CD4-positive, alpha-beta memory T cell (primary cell): ENCODE measurements around the gene OR2AJ1. TPM values are rescaled to one million over a fixed set of nuclear protein-coding genes. Genes with fewer than 3 reads are reported as not detected.

Experiments used
- CTCF ChIA-PET: fragments of 350-600 bp; sonication (Branson Sonifier 250); formaldehyde crosslinking; loops from one replicate; lab custom pipeline; 2021; ENCODE audit warnings: inconsistent platforms; ENCODE audit not compliant: partially characterized antibody; lab: Charles Lee
- POLR2A ChIA-PET: fragments of 350-600 bp; sonication (Branson Sonifier 250); formaldehyde crosslinking; loops from one replicate; lab custom pipeline; 2021; ENCODE audit not compliant: partially characterized antibody; lab: Charles Lee
- DNase-seq, 5 donors: peaks; one replicate each; pipeline versions ENCODE4 v3.0.0 to v3.0.0-alpha.2; 2020 to 2022; ENCODE audit warnings: mixed read lengths in 1 of 5
- H3K27ac ChIP-seq: one replicate; pipeline ENCODE4 v1.7.0; 2013; ENCODE audit warnings: low read depth, low read length
- H3K27me3 ChIP-seq: 2 replicates; pipeline ENCODE4 v1.7.0; 2013; ENCODE audit warnings: mild to moderate bottlenecking, low read length, moderate library complexity; ENCODE audit not compliant: insufficient read depth
- H3K36me3 ChIP-seq: 2 replicates; pipeline ENCODE4 v1.7.0; 2013; ENCODE audit warnings: mild to moderate bottlenecking, low read length, moderate library complexity; ENCODE audit not compliant: insufficient read depth
- H3K4me1 ChIP-seq: 2 replicates; pipeline ENCODE4 v1.7.0; 2013; ENCODE audit warnings: mild to moderate bottlenecking, low read length, moderate library complexity; ENCODE audit not compliant: insufficient read depth
- H3K4me3 ChIP-seq, 2 donors: one replicate each; pipeline ENCODE4 v1.7.0; 2013; ENCODE audit warnings: low read length in 2 of 2, mild to moderate bottlenecking in 1 of 2
- H3K9me3 ChIP-seq, 2 donors: one replicate each; pipeline ENCODE4 v1.7.0; 2013; ENCODE audit warnings: low read length in 2 of 2, control low read depth in 1 of 2; ENCODE audit not compliant: control insufficient read depth in 1 of 2
- H3K27ac Mint-ChIP-seq, 7 donors: one replicate each; pipeline ENCODE4 v1.8.0; 2020 to 2021; ENCODE audit warnings: mixed read lengths in 7 of 7, mild to moderate bottlenecking in 6 of 7, inconsistent platforms in 3 of 7, moderate library complexity in 3 of 7
- H3K27me3 Mint-ChIP-seq, 2 donors: one replicate each; pipeline ENCODE4 v1.8.0; 2020 to 2021; ENCODE audit warnings: mixed read lengths in 2 of 2
- H3K36me3 Mint-ChIP-seq, 2 donors: one replicate each; pipeline ENCODE4 v1.8.0; 2020 to 2021; ENCODE audit warnings: mixed read lengths in 2 of 2, inconsistent platforms in 1 of 2, mild to moderate bottlenecking in 1 of 2
- H3K4me1 Mint-ChIP-seq, 4 donors: one replicate each; pipeline ENCODE4 v1.8.0; 2020 to 2021; ENCODE audit warnings: mixed read lengths in 4 of 4, mild to moderate bottlenecking in 1 of 4
- H3K4me3 Mint-ChIP-seq, 8 donors: one replicate each; pipeline ENCODE4 v1.8.0; 2020 to 2021; ENCODE audit warnings: mixed read lengths in 8 of 8, mild to moderate bottlenecking in 7 of 8, moderate library complexity in 6 of 8, inconsistent platforms in 3 of 8
- H3K9me3 Mint-ChIP-seq, 8 donors: one replicate each; pipeline ENCODE4 v1.8.0; 2020 to 2021; ENCODE audit warnings: mixed read lengths in 8 of 8, mild to moderate bottlenecking in 5 of 8, inconsistent platforms in 3 of 8, moderate library complexity in 1 of 8
- intact Hi-C: fragments of 100-400 bp; cut with micrococcal nuclease; formaldehyde crosslinking; loops from one replicate; pipeline ENCODE4 v1.15.1; 2023
- polyA plus RNA-seq, 2 donors: library from polyadenylated mRNA; unstranded; fragments of 300-500 nt; fragmentation: Illumina TruSeq; gene quantifications; one replicate each; pipeline ENCODE4 v1.2.3, GENCODE V29; 2021
- total RNA-seq, 2 experiments: library from RNA; stranded (reverse); gene quantifications; one replicate each; pipeline ENCODE4 v1.2.3, GENCODE V29; 2021

OR2AJ1 gene
- total and polyA plus RNA-seq, 4 experiments from 2014 or later, result not detected

- H3K27ac ChIP-seq, result no peak overlapping the region
- CTCF ChIA-PET, result interaction anchor here (1.5 kb wide), 1 partner anchor 31 kb away, joined by 4 read pairs; no protein-coding TSS in a partner anchor
These were observed 18.7 kb upstream of the OR2AJ1 start for GRCh38 chr1:247905910-247906503.

GRCh38 chr1:247906504-247907047 lies 18.1 kb upstream of the OR2AJ1 start:
- H3K4me3 Mint-ChIP-seq, result peak overlapping the region; percentile 72 to 90 (median 88)
- POLR2A ChIA-PET, result no interaction called here
- H3K27ac Mint-ChIP-seq, result peak overlapping the region; percentile 59 to 90 (median 87)
- CTCF ChIA-PET, result interaction anchor here (1.5 kb wide), 1 partner anchor 31 kb away, joined by 4 read pairs; no protein-coding TSS in a partner anchor
- peak in 4 of 5 donors; percentile 5 to 20 (median 13) for DNase-seq
- H3K36me3 Mint-ChIP-seq, result peaks cover 0 to 7% of the 10 kb centered on the region in 2 donors
- Histone ChIP-seq H3K9me3 (no peaks in the 10 kb centered on the region), H3K4me3 (peak overlapping the region; percentile 14 to 30), H3K27ac (no peak overlapping the region), H3K36me3 (no peaks in the 10 kb centered on the region), H3K27me3 (no peaks in the 10 kb centered on the region), H3K4me1 (no peaks in the 10 kb centered on the region)
- H3K27me3 Mint-ChIP-seq, result no peaks in the 10 kb centered on the region
- H3K4me1 Mint-ChIP-seq, result peaks cover 10 to 30% (median 21%) of the 10 kb centered on the region in 4 donors
- intact Hi-C loops, result no loop called here
- H3K9me3 Mint-ChIP-seq, result peaks cover 0 to 18% (median 6%) of the 10 kb centered on the region in 8 donors

More at GRCh38 chr1:247905910-247906503, 18.7 kb upstream of the OR2AJ1 start:
- H3K27ac Mint-ChIP-seq, result peak overlapping the region in 6 of 7 donors; percentile 60 to 90 (median 88)
- H3K4me3 Mint-ChIP-seq, result peak overlapping the region; percentile 72 to 90 (median 88)
- Histone ChIP-seq H3K4me3 (peak overlapping the region in 1 of 2 donors; percentile 30), H3K4me1 (no peaks in the 10 kb centered on the region), H3K9me3 (no peaks in the 10 kb centered on the region), H3K36me3 (no peaks in the 10 kb centered on the region), H3K27me3 (no peaks in the 10 kb centered on the region)
- peaks cover 0 to 7% of the 10 kb centered on the region in 2 donors for H3K36me3 Mint-ChIP-seq
- H3K27me3 Mint-ChIP-seq, result no peaks in the 10 kb centered on the region
- POLR2A ChIA-PET, result no interaction called here
- H3K9me3 Mint-ChIP-seq, result peaks cover 0 to 18% (median 6%) of the 10 kb centered on the region in 8 donors
- DNase-seq, result no peak
- intact Hi-C loops, result no loop called here
- peaks cover 10 to 30% (median 21%) of the 10 kb centered on the region in 4 donors for H3K4me1 Mint-ChIP-seq

- no peak overlapping the region for H3K27ac ChIP-seq
- POLR2A ChIA-PET, result no interaction called here
- H3K9me3 ChIP-seq, result no peaks in the 10 kb centered on the region
- Mint-ChIP-seq H3K27me3 (peaks cover 0 to 2% of the 10 kb centered on the region in 2 donors), H3K36me3 (peaks cover 0 to 7% of the 10 kb centered on the region in 2 donors), H3K9me3 (peaks cover 0 to 15% (median 6%) of the 10 kb centered on the region in 8 donors), H3K27ac (no peak overlapping the region), H3K4me1 (peaks cover 10 to 30% (median 21%) of the 10 kb centered on the region in 4 donors), H3K4me3 (peak overlapping the region in 2 of 8 donors; percentile 7 to 10)
- no peak for DNase-seq
- no peaks in the 10 kb centered on the region for H3K36me3 ChIP-seq
- H3K4me3 ChIP-seq, result no peak overlapping the region
- intact Hi-C loops, result no loop called here
- CTCF ChIA-PET, result no interaction called here
- no peaks in the 10 kb centered on the region for H3K4me1 ChIP-seq
- H3K27me3 ChIP-seq, result no peaks in the 10 kb centered on the region
These were observed 15.9 kb upstream of the OR2AJ1 start for GRCh38 chr1:247908766-247909165.

DNA sequence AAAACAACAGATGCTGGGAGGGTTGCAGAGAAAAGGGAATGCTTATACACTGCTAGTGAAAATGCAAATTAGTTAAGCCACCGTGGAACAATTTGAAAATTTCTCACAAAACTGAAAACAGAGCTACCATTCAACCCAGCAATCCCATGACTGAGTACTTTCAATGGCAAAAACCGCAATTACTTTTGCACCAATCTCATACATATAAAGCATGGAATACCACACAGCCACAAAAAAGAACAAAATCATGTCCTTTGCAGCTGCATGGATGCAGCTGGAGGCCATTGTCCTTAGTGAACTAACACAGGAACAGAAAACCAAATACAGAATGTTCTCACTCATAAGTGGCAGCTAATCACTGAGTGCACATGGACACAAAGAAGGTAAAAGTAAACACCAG lies 10.9 kb upstream of the OR2AJ1 start:
- intact Hi-C loops, result no loop called here
- Mint-ChIP-seq H3K27me3 (peaks cover 2 to 4% of the 10 kb centered on the region in 2 donors), H3K36me3 (no peaks in the 10 kb centered on the region), H3K4me3 (no peak overlapping the region), H3K4me1 (no peaks in the 10 kb centered on the region), H3K9me3 (no peaks in the 10 kb centered on the region), H3K27ac (no peak overlapping the region)
- no peaks in the 10 kb centered on the region for H3K9me3 ChIP-seq
- no peaks in the 10 kb centered on the region for H3K36me3 ChIP-seq
- ChIA-PET POLR2A (no interaction called here), CTCF (no interaction called here)
- H3K4me1 ChIP-seq, result no peaks in the 10 kb centered on the region
- DNase-seq, result no peak
- H3K27ac ChIP-seq, result no peak overlapping the region
- H3K27me3 ChIP-seq, result no peaks in the 10 kb centered on the region
- H3K4me3 ChIP-seq, result no peak overlapping the region

DNA sequence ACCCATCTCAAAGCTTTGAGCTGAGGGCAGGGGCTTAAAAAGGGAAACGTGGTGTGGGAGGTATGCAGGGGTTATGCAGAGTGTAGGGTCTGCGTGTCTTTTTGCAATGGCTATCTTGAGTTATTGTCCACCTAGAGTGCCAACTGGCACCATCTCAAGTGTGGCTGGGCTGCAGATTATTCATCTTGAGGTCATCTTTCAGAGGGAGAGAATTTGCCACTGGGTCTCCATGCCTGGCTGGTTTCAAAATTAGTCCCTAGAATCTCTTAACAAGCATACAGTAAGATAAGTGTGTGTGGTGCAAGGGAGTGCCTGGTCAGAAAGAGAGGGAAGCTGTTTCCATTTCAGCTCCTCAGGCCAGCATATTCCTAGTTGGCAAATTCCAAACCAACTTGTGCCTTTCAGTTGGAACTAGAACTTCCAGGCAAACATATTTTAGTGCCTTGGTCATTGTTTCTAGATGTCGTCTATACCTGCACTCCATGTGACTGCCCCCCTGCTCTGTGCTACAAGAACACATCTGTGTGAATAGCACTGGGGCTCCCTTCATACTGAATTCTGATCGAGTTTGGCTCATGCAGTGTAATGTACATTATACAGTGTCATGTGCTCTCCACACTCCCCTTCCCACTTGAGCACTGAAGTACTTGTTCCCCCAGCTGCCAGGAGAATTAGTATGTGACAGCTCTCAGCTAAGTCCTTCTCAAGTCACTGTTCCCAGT lies 9.6 kb upstream of the OR2AJ1 start:
- intact Hi-C loops, result no loop called here
- POLR2A ChIA-PET, result no interaction called here
- no peak for DNase-seq
- H3K9me3 ChIP-seq, result no peaks in the 10 kb centered on the region
- H3K4me1 Mint-ChIP-seq, result no peaks in the 10 kb centered on the region
- no peak overlapping the region for H3K4me3 ChIP-seq
- H3K27ac Mint-ChIP-seq, result no peak overlapping the region
- no peaks in the 10 kb centered on the region for H3K27me3 ChIP-seq
- CTCF ChIA-PET, result no interaction called here
- H3K27me3 Mint-ChIP-seq, result peaks cover 2 to 4% of the 10 kb centered on the region in 2 donors
- no peak overlapping the region for H3K4me3 Mint-ChIP-seq
- H3K4me1 ChIP-seq, result no peaks in the 10 kb centered on the region
- no peaks in the 10 kb centered on the region for H3K36me3 ChIP-seq
- H3K9me3 Mint-ChIP-seq, result no peaks in the 10 kb centered on the region
- H3K36me3 Mint-ChIP-seq, result no peaks in the 10 kb centered on the region
- H3K27ac ChIP-seq, result no peak overlapping the region

- Mint-ChIP-seq H3K9me3 (no peaks in the 10 kb centered on the region), H3K27ac (no peak within 1 kb of the TSS), H3K4me1 (no peaks in the 10 kb centered on the region), H3K36me3 (no peaks in the 10 kb centered on the region), H3K27me3 (peaks cover 2 to 5% of the 10 kb centered on the region in 2 donors), H3K4me3 (no peak within 1 kb of the TSS)
- H3K27me3 ChIP-seq, result no peaks in the 10 kb centered on the region
- H3K4me3 ChIP-seq, result no peak within 1 kb of the TSS
- H3K36me3 ChIP-seq, result no peaks in the 10 kb centered on the region
- intact Hi-C loops, result no loop called here
- H3K4me1 ChIP-seq, result no peaks in the 10 kb centered on the region
- no peaks in the 10 kb centered on the region for H3K9me3 ChIP-seq
- DNase-seq, result no peak
- ChIA-PET POLR2A (no interaction called here), CTCF (no interaction called here)
- H3K27ac ChIP-seq, result no peak within 1 kb of the TSS
These were observed 4.7 kb upstream of the OR2AJ1 start, which contains the start of gene OR2T8 for GRCh38 chr1:247919952-247920351. OR2T8 (plus strand) TSS chr1:247920252; CDS start chr1:247921018, 766 bp downstream.

GRCh38 chr1:247923941-247924340 lies 748 bp upstream of the OR2AJ1 start:
- Mint-ChIP-seq H3K4me1 (no peaks in the 10 kb centered on the region), H3K27ac (no peak overlapping the region), H3K27me3 (peaks cover 0 to 5% of the 10 kb centered on the region in 2 donors), H3K9me3 (peaks cover 0 to 4% (median 0%) of the 10 kb centered on the region in 8 donors), H3K4me3 (no peak overlapping the region), H3K36me3 (no peaks in the 10 kb centered on the region)
- no peaks in the 10 kb centered on the region for H3K9me3 ChIP-seq
- no peaks in the 10 kb centered on the region for H3K36me3 ChIP-seq
- no peak overlapping the region for H3K4me3 ChIP-seq
- H3K27me3 ChIP-seq, result no peaks in the 10 kb centered on the region
- H3K27ac ChIP-seq, result no peak overlapping the region
- intact Hi-C loops, result no loop called here
- no peak for DNase-seq
- ChIA-PET CTCF (no interaction called here), POLR2A (no interaction called here)
- H3K4me1 ChIP-seq, result no peaks in the 10 kb centered on the region
